B cell (primary cell): ENCODE results near the gene MGAT1. TPM values are rescaled to one million over a fixed set of nuclear protein-coding genes. Genes with fewer than 3 reads are reported as not detected.

Experiments
- ATAC-seq: fragments of 200-7000 bp; cut with Tn5 transposase; one replicate; pipeline ENCODE4 v1.10.0; 2021; ENCODE audit warnings: low read depth, mild to moderate bottlenecking, moderate number of reproducible peaks, moderate library complexity
- CTCF ChIA-PET: fragments of 350-600 bp; sonication (Branson Sonifier 250); formaldehyde crosslinking; loops from one replicate; lab custom pipeline; 2021; ENCODE audit warnings: antibody characterized with exemption, inconsistent platforms; lab: Charles Lee
- POLR2A ChIA-PET: fragments of 350-600 bp; sonication (Branson Sonifier 250); formaldehyde crosslinking; loops from one replicate; lab custom pipeline; 2021; ENCODE audit warnings: antibody characterized with exemption; lab: Charles Lee
- DNase-seq: peaks from one replicate; pipeline ENCODE4 v3.0.0; 2013
- H2AFZ ChIP-seq: 2 replicates; pipeline ENCODE4 v1.6.1; 2012; ENCODE audit warnings: mild to moderate bottlenecking, low read depth, low read length; ENCODE audit not compliant: insufficient read depth, poor library complexity, severe bottlenecking
- H3K27ac ChIP-seq, 2 donors: 1 replicate in 1 of 2; 2 replicates in 1 of 2; pipeline ENCODE4 v1.5.1; 2012 to 2013; ENCODE audit warnings: low read length in 2 of 2, mild to moderate bottlenecking in 2 of 2, moderate library complexity in 1 of 2
- H3K27me3 ChIP-seq, 4 experiments: fragments of 200-600 bp in 1 of 4; sonication (generic) in 1 of 4; replicated peaks in 1 of 4; 1 replicate in 2 of 4; 2 replicates in 2 of 4; pipeline versions ENCODE4 v1.6.1 to v1.7.0; 2013 to 2016; ENCODE audit warnings: low read length in 3 of 4, mild to moderate bottlenecking in 2 of 4, mixed read lengths in 1 of 4, moderate library complexity in 1 of 4; ENCODE audit not compliant: insufficient read depth in 4 of 4, control insufficient read depth in 3 of 4; ENCODE audit errors: control extremely low read depth in 1 of 4
- H3K36me3 ChIP-seq, 2 experiments: replicated peaks in 1 of 2; 1 replicate in 1 of 2; 2 replicates in 1 of 2; pipeline versions ENCODE4 v1.6.1 to v1.7.1; 2013; ENCODE audit warnings: low read length in 1 of 2; ENCODE audit not compliant: insufficient read depth in 2 of 2, control insufficient read depth in 1 of 2; ENCODE audit errors: control extremely low read depth in 1 of 2, extremely low read depth in 1 of 2
- H3K4me1 ChIP-seq, 2 donors: fragments of 200-600 bp in 1 of 2; sonication (generic) in 1 of 2; 1 replicate in 1 of 2; 2 replicates in 1 of 2; pipeline versions ENCODE4 v1.5.1 to v1.6.1; 2013 to 2017; ENCODE audit warnings: low read length in 2 of 2; ENCODE audit not compliant: control insufficient read depth in 2 of 2, insufficient read depth in 2 of 2
- H3K4me2 ChIP-seq: replicated peaks from 2 replicates; pipeline ENCODE3; 2012; ENCODE audit warnings: mild to moderate bottlenecking, low read depth, low read length; ENCODE audit not compliant: poor library complexity, severe bottlenecking
- H3K4me3 ChIP-seq, 5 experiments: fragments of 200-600 bp in 1 of 5; sonication (generic) in 1 of 5; 1 replicate in 3 of 5; 2 replicates in 2 of 5; pipeline versions ENCODE4 v1.5.1 to v1.7.0; 2011 to 2016; ENCODE audit warnings: low read length in 4 of 5, mild to moderate bottlenecking in 4 of 5, low read depth in 2 of 5, control low read depth in 1 of 5, moderate library complexity in 1 of 5; ENCODE audit not compliant: insufficient read depth in 1 of 5; ENCODE audit errors: control extremely low read depth in 1 of 5, extremely low read depth in 1 of 5
- H3K79me2 ChIP-seq: fragments of 200-600 bp; sonication (generic); one replicate; pipeline ENCODE4 v1.6.0; 2016; ENCODE audit warnings: low read length; ENCODE audit not compliant: control insufficient read depth, insufficient read depth
- H3K9ac ChIP-seq: fragments of 200-600 bp; sonication (generic); 2 replicates; pipeline ENCODE4 v1.6.1; 2017; ENCODE audit warnings: mild to moderate bottlenecking, low read length, moderate library complexity
- H3K9me3 ChIP-seq, 3 donors: one replicate each; pipeline versions ENCODE4 v1.6.1 to v1.7.1; 2013; ENCODE audit warnings: low read length in 2 of 3; ENCODE audit not compliant: control insufficient read depth in 2 of 3, insufficient read depth in 1 of 3; ENCODE audit errors: control extremely low read depth in 1 of 3
- H4K20me1 ChIP-seq: 2 replicates; pipeline ENCODE4 v1.6.0; 2012; ENCODE audit warnings: mild to moderate bottlenecking, low read length; ENCODE audit not compliant: insufficient read depth, control insufficient read depth, poor library complexity, severe bottlenecking
- H3K27ac Mint-ChIP-seq: one replicate; pipeline ENCODE4 v1.8.0; 2021; ENCODE audit warnings: mixed read lengths
- H3K27me3 Mint-ChIP-seq: one replicate; pipeline ENCODE4 v1.8.0; 2021; ENCODE audit warnings: mixed read lengths
- H3K4me1 Mint-ChIP-seq: one replicate; pipeline ENCODE4 v1.8.0; 2021; ENCODE audit warnings: mixed read lengths
- H3K4me3 Mint-ChIP-seq: one replicate; pipeline ENCODE4 v1.8.0; 2021; ENCODE audit warnings: mixed read lengths
- H3K9me3 Mint-ChIP-seq: one replicate; pipeline ENCODE4 v1.8.0; 2022; ENCODE audit warnings: mixed read lengths; ENCODE audit not compliant: insufficient read depth
- CTCF ChIP-seq: fragments of 200-600 bp; IDR thresholded peaks from one replicate; pipeline ENCODE4 v1.8.0; 2022; ENCODE audit warnings: antibody characterized with exemption, mild to moderate bottlenecking
- EZH2 ChIP-seq: IDR thresholded peaks from 2 replicates; pipeline ENCODE4 v1.6.1; 2012; ENCODE audit warnings: borderline replicate concordance, low read depth, mild to moderate bottlenecking, moderate library complexity, low read length; ENCODE audit not compliant: insufficient read depth, poor library complexity, severe bottlenecking
- WGBS: methylation state at CpG from one replicate; pipeline ENCODE4 v1.1.5; 2013; ENCODE audit warnings: missing lambda C conversion rate; ENCODE audit not compliant: insufficient coverage; 5-methylcytosine and 5-hydroxymethylcytosine counted together
- intact Hi-C: fragments of 100-400 bp; cut with micrococcal nuclease; formaldehyde crosslinking; loops from one replicate; pipeline ENCODE4 v1.10.0; 2022
- polyA minus RNA-seq: library from RNA; depleted of rRNA, polyadenylated mRNA; stranded (reverse); fragments of >200 nt; gene quantifications from 2 replicates; pipeline ENCODE4 v1.2.3, GENCODE V29; 2012
- polyA plus RNA-seq: library from polyadenylated mRNA; depleted of rRNA; stranded (reverse); fragments of >200 nt; gene quantifications from 2 replicates; pipeline ENCODE4 v1.2.3, GENCODE V29; 2012
- total RNA-seq, 2 donors: library from RNA; stranded (reverse); fragments of 120-200 nt in 1 of 2; gene quantifications; 1 replicate in 1 of 2; 2 replicates in 1 of 2; pipeline versions ENCODE4 v1.2.3 to v1.2.4, GENCODE V29; 2013 to 2022

MGAT1 gene
- total RNA-seq (140 and 144 TPM in 2 replicates), polyA plus RNA-seq (81.2 and 82.7 TPM in 2 replicates), polyA minus RNA-seq (123 and 147 TPM in 2 replicates)
- total RNA-seq (2013), result 62.2 TPM

GRCh38 chr5:180802325-180803180 lies at the start of gene MGAT1:
Gene MGAT1 (minus strand): TSS chr5:180802806. CDS start chr5:180792971, 9,835 bp downstream.
- TF ChIP-seq EZH2 (no peak), CTCF (no peak)
- Histone ChIP-seq H3K9ac (peak within 1 kb of the TSS; percentile 89), H3K4me1 (peaks cover 80 to 83% of the 10 kb centered on the region in 2 donors), H3K36me3 (peaks cover 6 to 35% of the 10 kb centered on the region in 2 experiments), H3K4me2 (peak within 1 kb of the TSS; percentile 90), H2AFZ (peak within 1 kb of the TSS; percentile 66), H4K20me1 (peaks cover 50% of the 10 kb centered on the region), H3K27ac (peak within 1 kb of the TSS; percentile 81 to 90), H3K4me3 (peak within 1 kb of the TSS; percentile 82 to 96 (median 90)), H3K79me2 (peaks cover 60% of the 10 kb centered on the region), H3K27me3 (no peaks in the 10 kb centered on the region), H3K9me3 (no peaks in the 10 kb centered on the region)
- under 1% methylated on average over 79 of the region's 87 CpGs for WGBS
- ChIA-PET POLR2A (interaction anchor here (0.9 to 2.8 kb wide), 5 partner anchors 8 to 389 kb away, joined by 3 to 56 read pairs (median 7); partner anchors contain the start of gene ZFP62), CTCF (interaction anchor here (1.0 to 3.1 kb wide), 9 partner anchors 14 to 67 kb away, joined by 3 to 14 read pairs (median 5); partner anchors contain the start of gene ZFP62)
- H3K4me1 Mint-ChIP-seq, result peaks cover 84% of the 10 kb centered on the region
- peak; percentile 82 for DNase-seq
- no peaks in the 10 kb centered on the region for H3K9me3 Mint-ChIP-seq
- peak; percentile 65 for ATAC-seq
- peak within 1 kb of the TSS; percentile 87 for H3K27ac Mint-ChIP-seq
- H3K27me3 Mint-ChIP-seq, result no peaks in the 10 kb centered on the region
- H3K4me3 Mint-ChIP-seq, result peak within 1 kb of the TSS; percentile 96
- intact Hi-C loops, result loop anchor here (1.0 to 5.0 kb wide), 8 partner anchors 8 to 460 kb away; partner anchors contain the start of genes RACK1, TRIM41 and TRIM52
